Ovary (tissue), 3 donors: ENCODE measurements around the gene PLAC8.

ENCODE experiments used
- CTCF ChIP-seq, 3 donors: fragments of 450-650 bp in 2 of 3; fragments of 200-600 bp in 1 of 3; IDR thresholded peaks; one replicate each; pipeline versions ENCODE4 v1.5.1 to v1.8.0; 2016 to 2022; ENCODE audit warnings: antibody characterized with exemption in 3 of 3, mild to moderate bottlenecking in 1 of 3
- POLR2A ChIP-seq: fragments of 450-650 bp; IDR thresholded peaks from one replicate; pipeline ENCODE4 v1.6.1; 2017; ENCODE audit warnings: antibody characterized with exemption, mild to moderate bottlenecking, moderate library complexity
- donor health status: DM: no; HTN: no; CAD: no.

GRCh38 chr4:83110223-83110945, 4.1 kb downstream of the PLAC8 start:
- TF ChIP-seq POLR2A = no peak
- TF ChIP-seq CTCF (IDR thresholded peaks at IDR 0.05) = peak in 1 of 3 donors; percentile 27
